Epithelial cell of esophagus (primary cell): Measurements from ENCODE around the gene BLVRA.
A peak's percentile ranks its signal among the peaks of the same experiment; 100 is the strongest.

Experiments used
- DNase-seq: peaks from one replicate; pipeline ENCODE4 v3.0.0; 2010; ENCODE audit warnings: low read depth
- H3K4me3 ChIP-seq: 2 replicates; pipeline ENCODE4 v1.5.1; 2011; ENCODE audit warnings: mild to moderate bottlenecking, low read length, control low read depth
- TF ChIP-seq, protein P1 (sequence below): IDR thresholded peaks from 2 replicates; pipeline ENCODE4 v1.5.1; 2011; ENCODE audit warnings: low read depth, mild to moderate bottlenecking, low read length, control low read depth, inconsistent platforms; ENCODE audit not compliant: insufficient read depth; ENCODE audit errors: missing control alignments

The BLVRA gene

DNA sequence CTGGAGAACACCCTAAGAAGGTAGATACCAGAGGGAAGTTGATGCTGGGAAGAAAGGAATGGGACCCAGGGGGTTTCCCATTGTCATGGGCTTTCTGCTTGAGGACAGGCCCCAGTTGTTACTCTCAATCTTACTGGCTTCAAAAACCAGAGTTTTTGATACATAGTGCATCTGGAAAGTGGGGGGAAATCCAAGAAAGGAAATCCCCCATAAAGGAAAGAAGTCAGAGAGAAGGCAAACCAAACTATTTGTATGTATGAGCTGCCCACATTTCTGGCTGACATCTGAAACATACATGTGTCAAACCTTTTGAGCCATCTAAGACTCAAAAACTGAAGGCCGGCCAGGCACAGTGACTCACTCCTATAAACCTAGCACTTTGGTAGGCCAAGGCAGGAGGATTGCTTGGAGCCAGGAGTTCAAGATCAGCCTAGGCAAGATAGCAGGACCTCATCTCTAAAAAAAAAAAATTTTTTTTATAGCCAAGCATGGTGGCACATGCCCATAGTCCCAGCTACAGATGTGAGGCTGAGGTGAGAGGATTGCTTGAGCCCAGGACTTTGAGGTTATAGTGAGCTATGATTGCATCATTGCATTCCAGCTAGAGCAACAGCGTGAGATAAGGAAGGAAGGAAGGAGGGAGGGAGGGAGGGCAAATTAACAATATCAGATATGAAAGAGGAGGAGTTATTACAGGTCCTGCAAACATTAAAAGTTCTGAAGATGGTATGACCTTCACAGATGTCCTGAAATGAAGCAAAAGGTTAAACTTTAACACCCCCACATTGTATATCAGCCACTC is 22.5 kb upstream of the BLVRA start:
- no peak overlapping the region for H3K4me3 ChIP-seq
- peak; percentile 40 for DNase-seq
- TF ChIP-seq, protein P1, sequence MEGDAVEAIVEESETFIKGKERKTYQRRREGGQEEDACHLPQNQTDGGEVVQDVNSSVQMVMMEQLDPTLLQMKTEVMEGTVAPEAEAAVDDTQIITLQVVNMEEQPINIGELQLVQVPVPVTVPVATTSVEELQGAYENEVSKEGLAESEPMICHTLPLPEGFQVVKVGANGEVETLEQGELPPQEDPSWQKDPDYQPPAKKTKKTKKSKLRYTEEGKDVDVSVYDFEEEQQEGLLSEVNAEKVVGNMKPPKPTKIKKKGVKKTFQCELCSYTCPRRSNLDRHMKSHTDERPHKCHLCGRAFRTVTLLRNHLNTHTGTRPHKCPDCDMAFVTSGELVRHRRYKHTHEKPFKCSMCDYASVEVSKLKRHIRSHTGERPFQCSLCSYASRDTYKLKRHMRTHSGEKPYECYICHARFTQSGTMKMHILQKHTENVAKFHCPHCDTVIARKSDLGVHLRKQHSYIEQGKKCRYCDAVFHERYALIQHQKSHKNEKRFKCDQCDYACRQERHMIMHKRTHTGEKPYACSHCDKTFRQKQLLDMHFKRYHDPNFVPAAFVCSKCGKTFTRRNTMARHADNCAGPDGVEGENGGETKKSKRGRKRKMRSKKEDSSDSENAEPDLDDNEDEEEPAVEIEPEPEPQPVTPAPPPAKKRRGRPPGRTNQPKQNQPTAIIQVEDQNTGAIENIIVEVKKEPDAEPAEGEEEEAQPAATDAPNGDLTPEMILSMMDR = no peak

DNA sequence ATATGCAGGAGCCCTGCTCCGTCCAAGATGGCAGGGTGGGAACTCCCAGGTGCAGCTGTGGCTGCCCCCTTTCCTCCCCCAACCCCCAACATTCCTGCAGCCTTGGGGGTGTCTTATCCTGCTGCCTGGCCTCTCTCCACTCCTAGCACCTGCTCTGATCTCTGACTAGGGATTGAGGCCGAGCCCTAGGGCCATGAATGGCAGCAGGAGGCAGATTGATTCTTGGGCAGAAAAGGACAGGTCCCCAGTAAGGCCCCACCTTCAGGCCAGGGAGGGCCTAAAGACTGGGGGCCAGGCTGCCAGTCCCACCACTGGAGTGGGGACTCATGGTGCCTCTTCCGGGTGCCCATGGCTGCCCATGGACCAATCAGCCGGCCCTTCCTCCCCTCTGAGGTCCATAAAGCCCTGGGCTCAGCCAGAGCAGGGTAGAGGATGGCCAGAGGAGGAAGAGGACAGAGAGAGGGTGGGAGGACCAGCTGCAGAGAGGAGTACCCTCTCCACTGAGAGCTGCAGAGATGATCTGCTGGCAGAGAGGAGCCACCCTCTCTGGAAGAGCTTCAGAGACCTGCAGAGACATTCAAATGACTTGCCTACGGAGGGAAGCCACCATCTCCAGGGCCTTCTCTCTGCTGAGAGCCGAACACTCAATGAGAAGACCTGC is 20.9 kb upstream of the BLVRA start:
- no peak overlapping the region for H3K4me3 ChIP-seq
- no peak for DNase-seq
- TF ChIP-seq, protein P1 = no peak

DNA sequence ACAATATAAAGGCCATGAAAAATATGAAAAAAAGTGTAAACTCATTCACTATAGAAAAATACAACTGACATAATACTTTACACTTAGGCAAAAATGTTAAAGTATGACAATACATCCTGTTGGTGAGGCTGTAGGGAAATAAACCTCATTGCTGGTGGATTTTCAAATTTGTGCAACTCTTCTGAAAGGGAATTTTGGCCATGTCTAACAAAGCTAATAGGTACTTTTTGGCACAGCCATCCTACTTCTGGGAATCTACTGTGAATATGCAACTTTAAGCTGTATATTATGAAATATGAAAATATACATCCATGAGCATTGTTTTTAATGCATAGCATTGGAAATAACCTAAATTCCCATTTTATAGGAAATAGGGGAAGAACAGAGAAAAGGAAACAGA is 15.8 kb upstream of the BLVRA start:
- no peak overlapping the region for H3K4me3 ChIP-seq
- TF ChIP-seq, protein P1 = no peak
- no peak for DNase-seq

DNA sequence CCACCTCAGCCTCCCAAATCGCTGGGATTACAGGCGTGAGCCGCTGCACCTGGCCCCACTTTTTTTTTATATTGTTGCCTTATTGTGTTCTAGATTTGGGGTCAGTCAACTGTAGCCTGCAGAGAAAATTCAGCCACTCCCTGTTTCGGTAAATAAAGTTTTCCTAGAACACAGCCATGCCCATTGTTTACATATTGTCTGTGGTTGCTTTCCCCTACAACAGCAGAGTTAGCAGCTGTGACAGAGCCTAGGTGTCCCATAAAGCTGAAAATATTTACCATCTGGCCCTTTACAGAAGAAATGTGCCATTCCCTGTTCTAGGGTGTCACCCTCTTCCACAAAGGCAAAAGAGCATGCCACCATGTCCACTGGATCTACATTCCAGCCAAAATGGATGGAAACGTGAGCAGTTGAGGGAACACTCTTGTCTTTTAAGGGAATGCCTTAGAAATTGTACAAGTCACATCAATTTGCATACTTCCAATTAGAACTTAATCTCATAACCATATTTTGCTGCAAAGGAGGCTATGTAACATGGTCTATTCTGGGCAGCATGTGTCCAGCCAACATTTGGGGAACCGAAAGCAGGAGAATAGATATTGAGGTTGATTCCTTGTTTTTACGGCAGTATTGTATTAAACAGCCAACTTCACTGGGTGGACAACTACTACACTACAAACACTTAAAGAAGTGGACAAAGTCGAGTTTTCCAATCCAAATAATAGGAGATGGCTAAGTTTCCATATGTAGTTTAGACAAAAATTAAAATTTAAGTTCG is 11.0 kb upstream of the BLVRA start:
- no peak for DNase-seq
- no peak overlapping the region for H3K4me3 ChIP-seq
- TF ChIP-seq, protein P1 = no peak

DNA sequence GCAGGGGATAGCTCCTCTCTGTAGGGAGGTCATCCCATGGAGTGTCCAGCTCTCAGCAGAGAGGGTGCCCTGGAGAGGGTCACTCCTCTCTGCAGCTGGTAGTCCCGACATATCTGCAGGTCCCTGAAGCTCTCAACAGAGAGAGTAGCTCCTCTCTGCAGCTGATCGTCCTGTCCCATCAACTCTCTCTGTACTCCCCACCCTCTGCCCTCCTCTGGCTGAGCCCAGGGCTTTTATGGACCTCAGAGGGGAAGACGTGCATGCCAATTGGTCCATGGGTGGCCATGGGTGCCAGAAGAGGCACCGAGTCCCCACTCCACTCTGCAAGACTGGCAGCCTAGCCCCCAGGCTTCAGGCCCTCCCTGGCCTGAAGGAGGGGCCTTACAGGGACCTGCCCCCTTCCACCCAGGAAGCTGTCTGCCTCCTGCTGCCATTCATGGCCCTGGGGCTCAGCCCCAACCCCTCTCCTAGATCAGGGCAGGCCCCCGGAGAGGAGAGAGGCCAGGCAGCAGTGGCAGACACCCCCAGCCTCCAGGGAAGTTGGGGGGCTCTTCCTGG is 9.0 kb upstream of the BLVRA start:
- TF ChIP-seq, protein P1 = no peak
- DNase-seq = no peak
- no peak overlapping the region for H3K4me3 ChIP-seq

DNA sequence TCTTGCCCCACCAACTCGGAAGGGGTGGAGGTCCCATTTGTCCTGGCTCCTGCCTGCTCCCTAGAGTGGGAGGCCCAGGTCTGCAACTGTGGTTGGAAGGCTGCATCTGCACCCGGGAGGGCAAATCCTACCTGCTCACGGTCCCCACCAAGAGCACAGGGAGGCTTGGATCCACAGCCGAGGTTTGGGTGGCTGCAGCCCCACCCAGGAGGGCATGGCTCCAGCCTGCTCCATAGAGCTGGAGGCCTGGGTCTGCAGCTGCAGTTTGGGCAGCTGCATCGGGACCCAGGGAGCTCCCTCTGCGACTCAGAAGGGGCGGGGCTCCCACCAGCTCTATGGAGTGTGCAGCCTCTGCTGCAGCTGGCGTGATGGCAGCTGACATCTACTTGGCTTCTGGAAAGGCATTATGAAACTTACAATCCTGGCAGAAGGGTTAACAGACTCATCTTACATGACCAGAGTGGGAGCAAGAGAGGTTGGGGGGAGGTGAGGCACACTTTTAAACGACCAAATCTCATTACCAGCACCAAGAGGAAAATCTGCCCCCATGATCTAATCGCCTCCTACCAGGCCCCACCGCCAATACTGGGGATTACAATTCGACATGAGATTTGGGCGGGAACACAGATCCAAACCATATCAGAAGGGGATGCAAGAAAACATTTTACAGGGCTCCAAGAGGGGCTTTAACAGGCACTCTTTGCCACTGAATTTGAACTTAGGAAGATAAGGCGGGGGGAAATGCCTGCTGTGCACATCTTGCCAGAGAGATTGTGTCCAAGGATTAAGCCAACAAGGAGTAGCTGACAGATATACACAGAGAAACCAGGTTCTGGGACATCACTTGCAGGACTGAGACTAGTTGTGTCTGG is 8.2 kb upstream of the BLVRA start:
- no peak overlapping the region for H3K4me3 ChIP-seq
- TF ChIP-seq, protein P1 = no peak

More for the DNA sequence above, 8.2 kb upstream of the BLVRA start:
- DNase-seq = no peak
